ENCODE measurements around the gene STON2.

Gene STON2

DNA sequence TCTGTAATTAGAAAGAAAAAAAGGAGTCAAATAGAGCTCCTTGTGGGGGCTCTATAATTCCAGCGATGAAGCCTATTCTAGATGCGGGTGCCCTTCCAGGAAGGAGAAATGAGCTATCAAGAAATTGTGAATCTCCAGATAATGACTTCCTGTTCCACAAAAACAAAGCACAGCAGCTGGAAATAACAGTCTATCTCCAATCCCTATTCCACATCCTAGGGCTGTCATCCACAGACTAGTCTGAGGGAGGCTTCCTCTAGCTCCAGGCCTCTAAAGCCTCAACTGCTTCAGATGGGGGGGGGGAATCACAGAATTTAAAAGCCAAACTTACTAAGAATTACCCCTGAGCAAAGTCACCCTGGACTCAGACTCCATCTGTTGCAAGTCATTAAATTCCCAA is 102.0 kb downstream of the STON2 start:
- no peak overlapping the region for H3K9ac ChIP-seq
- H3K36me3 ChIP-seq = no peaks in the 10 kb centered on the region
- H3K4me2 ChIP-seq = peak overlapping the region in 1 of 11 experiments; percentile 20; a peak in 1 of 22 replicates

DNA sequence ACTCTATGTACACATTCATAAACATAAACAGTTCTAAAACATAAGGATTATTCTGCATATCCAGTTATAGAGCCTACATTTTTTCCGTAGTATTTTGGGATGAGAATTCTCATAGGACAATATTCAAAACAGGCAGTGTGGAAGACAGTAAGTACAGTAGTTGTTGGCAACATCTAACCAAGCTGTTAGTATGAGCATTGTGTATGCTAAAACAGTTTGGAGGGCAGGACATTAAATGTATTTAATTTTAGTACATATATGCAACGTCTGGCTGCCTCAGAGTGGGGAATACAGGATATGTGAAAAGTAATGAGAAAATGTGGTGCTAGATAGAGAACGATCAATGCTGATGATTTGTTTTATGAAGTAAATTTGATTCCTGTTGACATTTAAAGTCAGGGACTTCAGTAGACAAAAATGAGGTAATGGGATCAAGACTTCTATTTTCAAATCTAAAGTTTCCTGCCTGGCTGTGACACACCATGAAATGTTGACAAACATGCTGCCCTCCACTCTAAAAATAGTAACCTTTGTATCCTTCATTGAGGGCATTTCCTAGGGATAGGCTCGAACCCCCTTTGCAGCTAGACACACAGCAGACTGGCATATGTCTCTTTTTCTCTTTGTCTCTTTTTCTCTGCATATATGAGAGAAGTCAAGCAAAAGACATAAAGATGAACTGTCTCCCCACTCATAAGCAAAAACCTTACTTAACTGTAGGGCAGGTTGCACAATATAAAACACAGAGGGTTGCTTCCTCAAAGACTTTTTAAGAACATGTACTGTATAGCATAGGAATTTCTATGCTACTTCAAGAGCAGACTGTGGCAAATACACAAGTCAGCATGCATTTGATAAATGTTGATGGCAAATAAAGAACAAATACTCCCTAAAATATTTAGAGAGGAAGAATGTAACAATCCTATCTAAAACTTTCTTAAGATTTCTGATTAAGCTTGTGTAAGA is 103.9 kb downstream of the STON2 start:
- Histone ChIP-seq H4K20me1 (no peaks in the 10 kb centered on the region), H3K9ac (no peak overlapping the region), H3K9me3 (replicated peaks in 1 of 11) (peaks cover 0 to 15% (median 0%) of the 10 kb centered on the region in 11 experiments; a peak in 9 of 22 replicates), H3K4me1 (peaks cover 0 to 26% (median 12%) of the 10 kb centered on the region in 10 experiments; a peak in 15 of 20 replicates), H3K4me2 (peak overlapping the region in 10 of 11 experiments; percentile 8 to 67 (median 44); a peak in 16 of 22 replicates), H3K4me3 (no peak overlapping the region), H3K27ac (peak overlapping the region in 6 of 11 experiments; percentile 7 to 72 (median 20); a peak in 7 of 22 replicates), H3K36me3 (no peaks in the 10 kb centered on the region), H3K27me3 (no peaks in the 10 kb centered on the region)
- peak in 3 of 11 experiments; percentile 28 to 73 (median 32); a peak in 2 of 22 replicates for TF ChIP-seq Cebpa-rat (IDR thresholded peaks at IDR 0.05)

More for the DNA sequence above, 102.0 kb downstream of the STON2 start:
- H3K27ac ChIP-seq = no peak overlapping the region
- no peaks in the 10 kb centered on the region for H3K27me3 ChIP-seq
- H3K4me3 ChIP-seq = no peak overlapping the region
- peaks cover 0 to 3% (median 0%) of the 10 kb centered on the region in 11 experiments; a peak in 4 of 22 replicates for H3K9me3 ChIP-seq (replicated peaks in 1 of 11)
- H3K4me1 ChIP-seq = peaks cover 0 to 30% (median 13%) of the 10 kb centered on the region in 10 experiments; a peak in 15 of 20 replicates
- no peaks in the 10 kb centered on the region for H4K20me1 ChIP-seq
- TF ChIP-seq Cebpa-rat (IDR thresholded peaks at IDR 0.05) = no peak

DNA sequence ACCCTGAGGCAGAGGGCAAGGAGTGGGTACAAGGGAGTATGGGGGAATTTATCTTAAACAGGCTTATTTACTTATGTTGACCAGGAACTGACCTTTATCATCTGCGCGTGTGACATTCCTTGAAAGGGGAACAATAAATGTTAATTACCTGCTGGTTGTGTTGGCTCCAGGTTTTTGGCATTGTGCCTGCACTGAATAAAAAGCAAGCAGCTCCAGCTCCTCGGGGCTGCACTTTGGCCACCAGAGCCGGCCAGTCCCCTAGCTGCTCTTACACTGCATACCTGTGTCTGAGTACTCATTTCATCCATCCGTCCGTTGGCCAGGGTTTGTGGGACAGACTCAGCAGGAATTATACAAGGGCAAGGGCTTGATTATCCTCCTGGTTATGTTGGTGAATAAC is 110.6 kb downstream of the STON2 start:
- no peak overlapping the region for H3K9ac ChIP-seq
- no peak overlapping the region for H3K27ac ChIP-seq
- peaks cover 0 to 15% (median 0%) of the 10 kb centered on the region in 11 experiments; a peak in 9 of 22 replicates for H3K9me3 ChIP-seq (replicated peaks in 1 of 11)
- H3K4me2 ChIP-seq = no peak overlapping the region
- peaks cover 0 to 30% (median 0%) of the 10 kb centered on the region in 10 experiments; a peak in 8 of 20 replicates for H3K4me1 ChIP-seq
- TF ChIP-seq Cebpa-rat (IDR thresholded peaks at IDR 0.05) = no peak
- 0 out of 22 replicates have a peak, but pooled peaks cover 0 to 3% (median 0%) of the 10 kb centered on the region in 11 experiments for H3K27me3 ChIP-seq
- H3K4me3 ChIP-seq = no peak overlapping the region
- no peaks in the 10 kb centered on the region for H3K36me3 ChIP-seq
- no peaks in the 10 kb centered on the region for H4K20me1 ChIP-seq

DNA sequence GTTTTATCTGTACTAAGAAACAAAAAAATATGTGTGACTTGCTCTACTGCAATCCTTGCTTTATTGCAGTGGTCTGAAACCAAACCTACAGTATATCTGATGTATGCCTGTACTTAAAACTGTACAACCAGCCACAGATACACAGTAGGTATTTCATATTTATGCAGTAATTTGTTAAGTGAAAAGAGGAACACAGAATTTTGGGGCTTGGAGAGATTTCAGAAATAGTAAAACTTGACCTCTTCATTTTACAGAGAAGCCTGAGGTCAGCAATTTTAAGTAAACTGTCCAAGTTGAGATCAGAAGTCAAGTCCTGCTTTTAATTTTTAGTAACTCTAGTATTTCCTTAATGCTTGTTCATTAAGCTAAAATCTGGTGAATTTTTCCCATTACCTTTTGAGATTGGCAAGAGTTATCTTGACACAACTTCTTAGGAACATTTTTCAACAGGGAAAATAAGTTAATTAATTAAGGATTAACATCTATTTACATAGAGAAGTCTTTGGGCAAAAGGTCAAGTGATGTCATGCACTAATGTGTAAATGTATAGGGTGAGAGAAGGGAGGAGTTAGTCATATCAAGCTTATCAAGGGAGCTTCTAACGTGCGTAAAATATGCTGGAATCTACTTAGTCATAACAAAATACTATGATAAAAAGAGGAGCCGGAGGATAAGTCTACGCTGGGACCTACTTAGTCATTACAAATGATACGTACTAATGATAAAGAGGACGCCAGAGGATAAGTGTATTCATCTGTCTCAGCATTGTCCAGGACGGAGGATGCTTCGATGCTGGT is 113.4 kb downstream of the STON2 start:
- no peak for TF ChIP-seq Cebpa-rat (IDR thresholded peaks at IDR 0.05)
- H3K9ac ChIP-seq = no peak overlapping the region
- H3K27me3 ChIP-seq = 0 out of 22 replicates have a peak, but pooled peaks cover 0 to 8% (median 0%) of the 10 kb centered on the region in 11 experiments
- H4K20me1 ChIP-seq = no peaks in the 10 kb centered on the region
- H3K36me3 ChIP-seq = no peaks in the 10 kb centered on the region
- peaks cover 0 to under 1% (median 0%) of the 10 kb centered on the region in 11 experiments; a peak in 4 of 22 replicates for H3K9me3 ChIP-seq (replicated peaks in 1 of 11)
- H3K4me2 ChIP-seq = peak overlapping the region in 3 of 11 experiments; percentile 14 to 80 (median 55); a peak in 6 of 22 replicates
- no peak overlapping the region for H3K27ac ChIP-seq
- H3K4me3 ChIP-seq = no peak overlapping the region
- peaks cover 0 to 31% (median 0%) of the 10 kb centered on the region in 10 experiments; a peak in 8 of 20 replicates for H3K4me1 ChIP-seq

DNA sequence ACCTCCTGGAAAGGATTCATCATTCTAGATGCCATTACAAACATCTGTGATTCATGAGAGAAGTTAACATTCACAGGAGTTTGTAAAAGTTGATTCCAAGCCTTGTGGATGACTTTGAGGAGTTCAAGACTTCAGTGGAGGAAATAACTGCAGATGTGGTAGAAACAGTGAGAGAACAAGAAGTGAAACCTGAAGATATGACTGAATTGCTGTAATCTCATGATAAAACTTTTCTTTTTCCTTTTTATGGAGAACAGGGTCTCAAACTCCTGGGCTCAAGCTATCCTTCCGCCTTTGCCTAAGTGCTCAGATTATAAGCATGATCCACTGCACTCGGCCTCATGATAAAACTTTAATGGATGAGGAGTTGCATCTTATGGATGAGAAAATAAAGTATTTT is 114.9 kb downstream of the STON2 start:
- no peaks in the 10 kb centered on the region for H4K20me1 ChIP-seq
- peaks cover 0 to 12% (median 0%) of the 10 kb centered on the region in 11 experiments; a peak in 1 of 22 replicates for H3K27me3 ChIP-seq
- no peaks in the 10 kb centered on the region for H3K36me3 ChIP-seq
- H3K4me1 ChIP-seq = peaks cover 0 to 31% (median 0%) of the 10 kb centered on the region in 10 experiments; a peak in 8 of 20 replicates
- no peak overlapping the region for H3K9ac ChIP-seq
- no peak overlapping the region for H3K4me3 ChIP-seq
- TF ChIP-seq Cebpa-rat (IDR thresholded peaks at IDR 0.05) = no peak
- H3K27ac ChIP-seq = no peak overlapping the region
- H3K4me2 ChIP-seq = peak overlapping the region in 3 of 11 experiments; percentile 34 to 80 (median 40); a peak in 7 of 22 replicates
- no peaks in the 10 kb centered on the region for H3K9me3 ChIP-seq (replicated peaks in 1 of 11)

DNA sequence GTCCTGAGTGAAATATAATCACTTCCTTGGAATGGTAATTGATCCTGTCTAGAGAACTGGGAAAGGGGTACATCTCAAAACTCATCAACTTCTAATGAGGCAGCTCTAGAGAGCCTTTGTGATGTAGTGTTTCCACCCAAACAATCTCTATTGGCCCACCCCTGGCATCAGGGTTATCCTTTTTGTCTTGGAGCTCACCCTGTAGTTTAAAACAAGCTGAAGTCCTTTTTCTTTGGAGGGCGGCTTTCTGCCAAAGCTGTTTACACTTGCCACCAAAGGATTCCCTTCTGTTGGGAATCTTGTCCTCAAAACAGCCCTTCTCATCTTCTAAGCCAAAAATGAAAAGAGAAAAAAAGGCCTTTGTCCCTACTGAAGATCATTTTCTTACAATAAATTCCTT is 118.8 kb downstream of the STON2 start:
- TF ChIP-seq Cebpa-rat (IDR thresholded peaks at IDR 0.05) = no peak
- Histone ChIP-seq H3K4me1 (peaks cover 22 to 38% (median 23%) of the 10 kb centered on the region in 10 experiments), H3K27me3 (peaks cover 0 to 34% (median 0%) of the 10 kb centered on the region in 11 experiments; a peak in 5 of 22 replicates), H3K36me3 (no peaks in the 10 kb centered on the region), H3K4me3 (no peak overlapping the region), H3K4me2 (no peak overlapping the region), H3K9me3 (replicated peaks in 1 of 11) (no peaks in the 10 kb centered on the region), H3K27ac (no peak overlapping the region), H4K20me1 (no peaks in the 10 kb centered on the region), H3K9ac (no peak overlapping the region)

DNA sequence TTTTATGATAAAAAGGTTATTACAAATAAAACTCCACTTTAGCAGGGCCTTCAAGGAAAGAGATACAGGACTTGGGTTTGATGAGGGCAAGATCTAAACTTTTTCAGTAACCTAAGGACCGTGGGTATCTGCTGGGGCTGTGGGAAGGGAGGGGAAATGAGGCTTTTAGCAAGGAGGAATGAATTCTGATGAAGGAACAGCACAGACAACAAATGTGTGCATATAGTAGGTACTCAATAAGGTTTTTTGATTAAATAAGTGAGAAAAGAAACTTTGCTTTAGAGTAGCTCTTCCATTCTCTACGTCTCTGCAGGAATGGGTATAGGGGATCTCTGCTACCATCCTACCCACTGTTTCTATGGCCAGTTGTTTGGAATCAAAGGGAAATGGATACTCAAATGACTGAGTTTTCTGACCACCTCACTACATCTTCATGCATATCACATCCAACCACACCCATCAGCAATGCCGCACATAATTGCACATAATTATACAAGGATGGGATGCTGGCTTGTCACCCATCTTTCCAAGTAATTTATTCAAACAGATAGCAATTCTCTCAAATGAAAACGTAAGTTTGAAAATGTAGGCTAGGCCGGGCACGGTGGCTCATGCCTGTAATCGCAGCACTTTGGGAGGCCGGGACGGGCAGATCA is 119.9 kb downstream of the STON2 start:
- Histone ChIP-seq H3K4me3 (no peak overlapping the region), H3K36me3 (no peaks in the 10 kb centered on the region), H3K27ac (no peak overlapping the region), H3K4me2 (no peak overlapping the region), H4K20me1 (no peaks in the 10 kb centered on the region), H3K9me3 (replicated peaks in 1 of 11) (no peaks in the 10 kb centered on the region), H3K9ac (no peak overlapping the region), H3K4me1 (peaks cover 26 to 40% (median 33%) of the 10 kb centered on the region in 10 experiments), H3K27me3 (peaks cover 0 to 45% (median 0%) of the 10 kb centered on the region in 11 experiments; a peak in 5 of 22 replicates)
- no peak for TF ChIP-seq Cebpa-rat (IDR thresholded peaks at IDR 0.05)

DNA sequence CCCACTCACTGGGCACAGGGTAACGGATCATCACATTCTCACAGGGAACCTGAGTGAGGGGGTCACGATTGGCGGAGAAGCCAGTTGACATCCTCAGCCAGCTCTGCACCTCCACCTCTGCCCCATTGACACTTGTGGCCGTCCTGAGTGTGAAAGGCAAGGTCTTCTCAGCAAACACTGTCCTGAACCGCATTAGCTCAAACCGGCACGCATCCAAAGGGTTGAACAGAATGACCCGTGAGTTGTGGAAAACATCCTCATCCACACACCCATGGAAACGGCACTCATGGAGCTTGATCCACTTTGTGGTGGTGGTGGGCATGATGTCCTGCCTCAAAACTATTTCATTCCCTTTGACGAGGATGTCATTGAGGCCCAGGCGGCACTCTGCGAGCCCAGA is 123.0 kb downstream of the STON2 start:
- H3K27ac ChIP-seq = 0 out of 22 replicates have a peak overlapping the region, but pooled peaks of 2 of the 11 experiments have one; percentile 8 to 13
- peaks cover 0 to 6% (median 0%) of the 10 kb centered on the region in 11 experiments; a peak in 1 of 22 replicates for H4K20me1 ChIP-seq
- H3K27me3 ChIP-seq = peaks cover 0 to 60% (median 0%) of the 10 kb centered on the region in 11 experiments; a peak in 5 of 22 replicates
- H3K9ac ChIP-seq = no peak overlapping the region
- H3K4me3 ChIP-seq = no peak overlapping the region
- no peak for TF ChIP-seq Cebpa-rat (IDR thresholded peaks at IDR 0.05)
- H3K36me3 ChIP-seq = no peaks in the 10 kb centered on the region
- H3K9me3 ChIP-seq (replicated peaks in 1 of 11) = no peaks in the 10 kb centered on the region
- peaks cover 17 to 37% (median 35%) of the 10 kb centered on the region in 10 experiments for H3K4me1 ChIP-seq
- peak overlapping the region; percentile 21 to 74 (median 67); a peak in 21 of 22 replicates for H3K4me2 ChIP-seq

All from BLaER1 treated with 17β-estradiol and CSF1 and Interleukin-3, amounts not matched to agents 10 nM and 100 nM (cell line).